ENCODE measurements around the gene MAP3K2.

MAP3K2 gene

DNA sequence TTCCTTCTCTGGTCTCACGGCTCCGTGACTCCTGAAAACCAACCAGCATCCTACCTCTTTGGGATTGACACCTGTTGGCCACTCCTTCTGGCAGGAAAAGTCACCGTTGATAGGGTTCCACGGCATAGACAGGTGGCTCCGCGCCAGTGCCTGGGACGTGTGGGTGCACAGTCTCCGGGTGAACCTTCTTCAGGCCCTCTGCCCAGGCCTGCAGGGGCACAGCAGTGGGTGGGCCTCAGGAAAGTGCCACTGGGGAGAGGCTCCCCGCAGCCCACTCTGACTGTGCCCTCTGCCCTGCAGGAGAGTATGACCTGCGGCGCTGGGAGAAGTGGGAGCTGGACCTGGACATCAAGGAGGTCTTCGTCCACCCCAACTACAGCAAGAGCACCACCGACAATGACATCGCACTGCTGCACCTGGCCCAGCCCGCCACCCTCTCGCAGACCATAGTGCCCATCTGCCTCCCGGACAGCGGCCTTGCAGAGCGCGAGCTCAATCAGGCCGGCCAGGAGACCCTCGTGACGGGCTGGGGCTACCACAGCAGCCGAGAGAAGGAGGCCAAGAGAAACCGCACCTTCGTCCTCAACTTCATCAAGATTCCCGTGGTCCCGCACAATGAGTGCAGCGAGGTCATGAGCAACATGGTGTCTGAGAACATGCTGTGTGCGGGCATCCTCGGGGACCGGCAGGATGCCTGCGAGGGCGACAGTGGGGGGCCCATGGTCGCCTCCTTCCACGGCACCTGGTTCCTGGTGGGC, 40.5 kb upstream of the MAP3K2 start:
- TF ChIP-seq, protein P1, sequence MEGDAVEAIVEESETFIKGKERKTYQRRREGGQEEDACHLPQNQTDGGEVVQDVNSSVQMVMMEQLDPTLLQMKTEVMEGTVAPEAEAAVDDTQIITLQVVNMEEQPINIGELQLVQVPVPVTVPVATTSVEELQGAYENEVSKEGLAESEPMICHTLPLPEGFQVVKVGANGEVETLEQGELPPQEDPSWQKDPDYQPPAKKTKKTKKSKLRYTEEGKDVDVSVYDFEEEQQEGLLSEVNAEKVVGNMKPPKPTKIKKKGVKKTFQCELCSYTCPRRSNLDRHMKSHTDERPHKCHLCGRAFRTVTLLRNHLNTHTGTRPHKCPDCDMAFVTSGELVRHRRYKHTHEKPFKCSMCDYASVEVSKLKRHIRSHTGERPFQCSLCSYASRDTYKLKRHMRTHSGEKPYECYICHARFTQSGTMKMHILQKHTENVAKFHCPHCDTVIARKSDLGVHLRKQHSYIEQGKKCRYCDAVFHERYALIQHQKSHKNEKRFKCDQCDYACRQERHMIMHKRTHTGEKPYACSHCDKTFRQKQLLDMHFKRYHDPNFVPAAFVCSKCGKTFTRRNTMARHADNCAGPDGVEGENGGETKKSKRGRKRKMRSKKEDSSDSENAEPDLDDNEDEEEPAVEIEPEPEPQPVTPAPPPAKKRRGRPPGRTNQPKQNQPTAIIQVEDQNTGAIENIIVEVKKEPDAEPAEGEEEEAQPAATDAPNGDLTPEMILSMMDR (IDR thresholded peaks at IDR 0.05; ENCODE audit: insufficient read depth, missing control alignments): no peak
- FAIRE-seq (no peak), DNase-seq (ENCODE audit: insufficient read length, low spot score) (no peak)

DNA sequence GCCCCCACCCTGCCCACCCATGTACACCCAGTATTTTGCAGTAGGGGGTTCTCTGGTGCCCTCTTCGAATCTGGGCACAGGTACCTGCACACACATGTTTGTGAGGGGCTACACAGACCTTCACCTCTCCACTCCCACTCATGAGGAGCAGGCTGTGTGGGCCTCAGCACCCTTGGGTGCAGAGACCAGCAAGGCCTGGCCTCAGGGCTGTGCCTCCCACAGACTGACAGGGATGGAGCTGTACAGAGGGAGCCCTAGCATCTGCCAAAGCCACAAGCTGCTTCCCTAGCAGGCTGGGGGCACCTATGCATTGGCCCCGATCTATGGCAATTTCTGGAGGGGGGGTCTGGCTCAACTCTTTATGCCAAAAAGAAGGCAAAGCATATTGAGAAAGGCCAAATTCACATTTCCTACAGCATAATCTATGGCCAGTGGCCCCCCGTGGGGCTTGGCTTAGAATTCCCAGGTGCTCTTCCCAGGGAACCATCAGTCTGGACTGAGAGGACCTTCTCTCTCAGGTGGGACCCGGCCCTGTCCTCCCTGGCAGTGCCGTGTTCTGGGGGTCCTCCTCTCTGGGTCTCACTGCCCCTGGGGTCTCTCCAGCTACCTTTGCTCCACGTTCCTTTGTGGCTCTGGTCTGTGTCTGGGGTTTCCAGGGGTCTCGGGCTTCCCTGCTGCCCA, 39.7 kb upstream of the MAP3K2 start:
- DNase-seq (ENCODE audit: insufficient read length, low spot score) (no peak), FAIRE-seq (no peak)
- TF ChIP-seq, protein P1 (IDR thresholded peaks at IDR 0.05; ENCODE audit: insufficient read depth, missing control alignments): no peak

DNA sequence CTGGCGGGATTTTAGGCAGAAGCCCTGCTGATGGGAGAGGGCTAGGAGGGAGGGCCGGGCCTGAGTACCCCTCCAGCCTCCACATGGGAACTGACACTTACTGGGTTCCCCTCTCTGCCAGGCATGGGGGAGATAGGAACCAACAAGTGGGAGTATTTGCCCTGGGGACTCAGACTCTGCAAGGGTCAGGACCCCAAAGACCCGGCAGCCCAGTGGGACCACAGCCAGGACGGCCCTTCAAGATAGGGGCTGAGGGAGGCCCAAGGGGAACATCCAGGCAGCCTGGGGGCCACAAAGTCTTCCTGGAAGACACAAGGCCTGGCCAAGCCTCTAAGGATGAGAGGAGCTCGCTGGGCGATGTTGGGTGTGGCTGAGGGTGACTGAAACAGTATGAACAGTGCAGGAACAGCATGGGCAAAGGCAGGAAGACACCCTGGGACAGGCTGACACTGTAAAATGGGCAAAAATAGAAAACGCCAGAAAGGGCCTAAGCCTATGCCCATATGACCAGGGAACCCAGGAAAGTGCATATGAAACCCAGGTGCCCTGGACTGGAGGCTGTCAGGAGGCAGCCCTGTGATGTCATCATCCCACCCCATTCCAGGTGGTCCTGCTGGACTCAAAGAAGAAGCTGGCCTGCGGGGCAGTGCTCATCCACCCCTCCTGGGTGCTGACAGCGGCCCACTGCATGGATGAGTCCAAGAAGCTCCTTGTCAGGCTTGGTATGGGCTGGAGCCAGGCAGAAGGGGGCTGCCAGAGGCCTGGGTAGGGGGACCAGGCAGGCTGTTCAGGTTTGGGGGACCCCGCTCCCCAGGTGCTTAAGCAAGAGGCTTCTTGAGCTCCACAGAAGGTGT, 39.0 kb upstream of the MAP3K2 start:
- TF ChIP-seq, protein P1 (IDR thresholded peaks at IDR 0.05; ENCODE audit: insufficient read depth, missing control alignments): no peak
- FAIRE-seq (no peak), DNase-seq (ENCODE audit: insufficient read length, low spot score) (no peak)

DNA sequence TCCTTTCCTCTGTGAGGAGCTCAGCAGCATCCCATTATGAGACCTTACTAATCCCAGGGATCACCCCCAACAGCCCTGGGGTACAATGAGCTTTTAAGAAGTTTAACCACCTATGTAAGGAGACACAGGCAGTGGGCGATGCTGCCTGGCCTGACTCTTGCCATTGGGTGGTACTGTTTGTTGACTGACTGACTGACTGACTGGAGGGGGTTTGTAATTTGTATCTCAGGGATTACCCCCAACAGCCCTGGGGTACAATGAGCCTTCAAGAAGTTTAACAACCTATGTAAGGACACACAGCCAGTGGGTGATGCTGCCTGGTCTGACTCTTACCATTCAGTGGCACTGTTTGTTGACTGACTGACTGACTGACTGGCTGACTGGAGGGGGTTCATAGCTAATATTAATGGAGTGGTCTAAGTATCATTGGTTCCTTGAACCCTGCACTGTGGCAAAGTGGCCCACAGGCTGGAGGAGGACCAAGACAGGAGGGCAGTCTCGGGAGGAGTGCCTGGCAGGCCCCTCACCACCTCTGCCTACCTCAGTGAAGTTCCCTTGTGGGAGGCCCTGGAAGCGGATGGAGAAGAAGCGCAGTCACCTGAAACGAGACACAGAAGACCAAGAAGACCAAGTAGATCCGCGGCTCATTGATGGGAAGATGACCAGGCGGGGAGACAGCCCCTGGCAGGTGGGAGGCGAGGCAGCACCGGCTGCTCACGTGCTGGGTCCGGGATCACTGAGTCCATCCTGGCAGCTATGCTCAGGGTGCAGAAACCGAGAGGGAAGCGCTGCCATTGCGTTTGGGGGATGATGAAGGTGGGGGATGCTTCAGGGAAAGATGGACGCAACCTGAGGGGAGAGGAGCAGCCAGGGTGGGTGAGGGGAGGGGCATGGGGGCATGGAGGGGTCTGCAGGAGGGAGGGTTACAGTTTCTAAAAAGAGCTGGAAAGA, 38.0 kb upstream of the MAP3K2 start:
- FAIRE-seq (no peak), DNase-seq (ENCODE audit: insufficient read length, low spot score) (no peak)
- TF ChIP-seq, protein P1 (IDR thresholded peaks at IDR 0.05; ENCODE audit: insufficient read depth, missing control alignments): no peak

- FAIRE-seq (no peak), DNase-seq (ENCODE audit: insufficient read length, low spot score) (no peak)
- TF ChIP-seq, protein P1 (IDR thresholded peaks at IDR 0.05; ENCODE audit: insufficient read depth, missing control alignments): no peak
Measured at GRCh38 chr2:127424598-127425520, 37.1 kb upstream of the MAP3K2 start.
